ENCODE results near the gene SLC16A12. TPM values are rescaled to one million over a fixed set of nuclear protein-coding genes. Genes with fewer than 3 reads are reported as not detected.

Gene SLC16A12
- total and polyA plus RNA-seq, 10 of the 15 experiments (the other 5 are each of a cell fraction or from before 2014, with no cell fraction given): not detected

DNA sequence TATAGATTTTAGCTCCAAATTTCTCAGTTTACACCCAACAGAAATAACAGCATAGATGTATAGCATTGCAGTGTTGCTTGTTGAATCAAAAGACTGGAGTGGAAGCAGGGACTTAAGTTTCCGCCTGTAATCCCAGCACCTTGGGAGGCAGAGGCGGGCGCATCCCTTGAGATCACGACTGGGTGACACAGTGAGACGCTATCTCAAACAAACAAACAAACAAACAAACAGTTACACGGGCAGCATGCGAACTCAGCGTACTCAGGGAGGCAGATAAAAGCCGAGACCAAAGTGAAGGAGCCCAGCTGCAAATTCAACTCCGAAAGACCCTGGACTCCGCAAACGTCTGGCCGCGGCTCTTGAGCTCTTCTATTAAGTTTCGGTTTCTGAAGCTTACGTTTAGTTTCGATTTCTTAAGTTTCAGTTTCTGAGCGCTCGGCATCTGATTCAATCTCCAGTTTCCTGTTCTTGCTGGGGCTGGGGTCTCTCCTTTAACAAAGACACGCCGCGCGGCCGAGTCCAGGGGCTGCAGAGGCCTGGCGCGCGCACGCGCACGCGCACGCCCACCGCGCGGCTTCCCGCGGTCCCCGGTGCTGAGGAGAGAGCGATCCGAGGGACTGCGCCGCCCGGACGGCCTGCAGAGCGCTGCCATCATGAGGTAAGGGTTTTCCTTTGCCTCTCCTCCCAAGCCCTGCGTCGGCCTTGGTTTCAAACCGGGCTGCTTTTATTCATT is 121.1 kb downstream of the SLC16A12 start, which contains the start of gene IFIT5 (continued):
- TF ChIP-seq FOXK2 (IDR thresholded peaks at IDR 0.05): no peak
- TF ChIP-seq PAX8 (IDR thresholded peaks at IDR 0.05): no peak
- no peak for TF ChIP-seq ZNF384 (IDR thresholded peaks at IDR 0.05; ENCODE audit: borderline replicate concordance, low read depth, low read length)
- 0 out of 2 replicates have a peak, but pooled peaks have one; percentile 26 for TF ChIP-seq NRF1 (conservative IDR thresholded peaks at IDR 0.05; ENCODE audit: low read depth, low read length)
- TF ChIP-seq, protein P1, sequence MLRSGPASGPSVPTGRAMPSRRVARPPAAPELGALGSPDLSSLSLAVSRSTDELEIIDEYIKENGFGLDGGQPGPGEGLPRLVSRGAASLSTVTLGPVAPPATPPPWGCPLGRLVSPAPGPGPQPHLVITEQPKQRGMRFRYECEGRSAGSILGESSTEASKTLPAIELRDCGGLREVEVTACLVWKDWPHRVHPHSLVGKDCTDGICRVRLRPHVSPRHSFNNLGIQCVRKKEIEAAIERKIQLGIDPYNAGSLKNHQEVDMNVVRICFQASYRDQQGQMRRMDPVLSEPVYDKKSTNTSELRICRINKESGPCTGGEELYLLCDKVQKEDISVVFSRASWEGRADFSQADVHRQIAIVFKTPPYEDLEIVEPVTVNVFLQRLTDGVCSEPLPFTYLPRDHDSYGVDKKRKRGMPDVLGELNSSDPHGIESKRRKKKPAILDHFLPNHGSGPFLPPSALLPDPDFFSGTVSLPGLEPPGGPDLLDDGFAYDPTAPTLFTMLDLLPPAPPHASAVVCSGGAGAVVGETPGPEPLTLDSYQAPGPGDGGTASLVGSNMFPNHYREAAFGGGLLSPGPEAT (IDR thresholded peaks at IDR 0.05; ENCODE audit: low read depth): no peak; the same call in 1 of the 2 replicates
- TF ChIP-seq HDGF (IDR thresholded peaks at IDR 0.05): no peak
- TF ChIP-seq LARP7 (IDR thresholded peaks at IDR 0.05): peak; percentile 60; the same call in 1 of the 2 replicates
- TF ChIP-seq, protein P2, sequence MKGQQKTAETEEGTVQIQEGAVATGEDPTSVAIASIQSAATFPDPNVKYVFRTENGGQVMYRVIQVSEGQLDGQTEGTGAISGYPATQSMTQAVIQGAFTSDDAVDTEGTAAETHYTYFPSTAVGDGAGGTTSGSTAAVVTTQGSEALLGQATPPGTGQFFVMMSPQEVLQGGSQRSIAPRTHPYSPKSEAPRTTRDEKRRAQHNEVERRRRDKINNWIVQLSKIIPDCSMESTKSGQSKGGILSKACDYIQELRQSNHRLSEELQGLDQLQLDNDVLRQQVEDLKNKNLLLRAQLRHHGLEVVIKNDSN (IDR thresholded peaks at IDR 0.05; ENCODE audit: borderline replicate concordance, extremely low read length, insufficient read depth, low read depth, low read length): no peak
- TF ChIP-seq ESRRA (IDR thresholded peaks at IDR 0.05; ENCODE audit: low read length): no peak
- TF ChIP-seq, protein P3, sequence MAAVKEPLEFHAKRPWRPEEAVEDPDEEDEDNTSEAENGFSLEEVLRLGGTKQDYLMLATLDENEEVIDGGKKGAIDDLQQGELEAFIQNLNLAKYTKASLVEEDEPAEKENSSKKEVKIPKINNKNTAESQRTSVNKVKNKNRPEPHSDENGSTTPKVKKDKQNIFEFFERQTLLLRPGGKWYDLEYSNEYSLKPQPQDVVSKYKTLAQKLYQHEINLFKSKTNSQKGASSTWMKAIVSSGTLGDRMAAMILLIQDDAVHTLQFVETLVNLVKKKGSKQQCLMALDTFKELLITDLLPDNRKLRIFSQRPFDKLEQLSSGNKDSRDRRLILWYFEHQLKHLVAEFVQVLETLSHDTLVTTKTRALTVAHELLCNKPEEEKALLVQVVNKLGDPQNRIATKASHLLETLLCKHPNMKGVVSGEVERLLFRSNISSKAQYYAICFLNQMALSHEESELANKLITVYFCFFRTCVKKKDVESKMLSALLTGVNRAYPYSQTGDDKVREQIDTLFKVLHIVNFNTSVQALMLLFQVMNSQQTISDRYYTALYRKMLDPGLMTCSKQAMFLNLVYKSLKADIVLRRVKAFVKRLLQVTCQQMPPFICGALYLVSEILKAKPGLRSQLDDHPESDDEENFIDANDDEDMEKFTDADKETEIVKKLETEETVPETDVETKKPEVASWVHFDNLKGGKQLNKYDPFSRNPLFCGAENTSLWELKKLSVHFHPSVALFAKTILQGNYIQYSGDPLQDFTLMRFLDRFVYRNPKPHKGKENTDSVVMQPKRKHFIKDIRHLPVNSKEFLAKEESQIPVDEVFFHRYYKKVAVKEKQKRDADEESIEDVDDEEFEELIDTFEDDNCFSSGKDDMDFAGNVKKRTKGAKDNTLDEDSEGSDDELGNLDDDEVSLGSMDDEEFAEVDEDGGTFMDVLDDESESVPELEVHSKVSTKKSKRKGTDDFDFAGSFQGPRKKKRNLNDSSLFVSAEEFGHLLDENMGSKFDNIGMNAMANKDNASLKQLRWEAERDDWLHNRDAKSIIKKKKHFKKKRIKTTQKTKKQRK (IDR thresholded peaks at IDR 0.05; ENCODE audit: low read depth, low read length): no peak
- no peak for TF ChIP-seq CTCF (IDR thresholded peaks at IDR 0.05 in 2 of 3, conservative IDR thresholded peaks at IDR 0.05 in 1 of 3; ENCODE audit: control insufficient read depth in 2 of 3, extremely low read depth in 1 of 3, insufficient read depth in 1 of 3, low read depth in 3 of 3, low read length in 3 of 3)
- TF ChIP-seq CREM (IDR thresholded peaks at IDR 0.05; ENCODE audit: low read depth): no peak
- no peak for TF ChIP-seq STAT3 (IDR thresholded peaks at IDR 0.05; ENCODE audit: low read depth, low read length)
- no peak for TF ChIP-seq NR2C2 (IDR thresholded peaks at IDR 0.05; ENCODE audit: borderline replicate concordance, control insufficient read depth, insufficient read length, low read depth)
- no peak for TF ChIP-seq SP1 (IDR thresholded peaks at IDR 0.05; ENCODE audit: low read depth, low read length)
- no peak for TF ChIP-seq ETV6 (conservative IDR thresholded peaks at IDR 0.05 in 1 of 2, IDR thresholded peaks at IDR 0.05 in 1 of 2; ENCODE audit: borderline replicate concordance in 1 of 2, low read depth in 1 of 2)
- TF ChIP-seq TCF7 (IDR thresholded peaks at IDR 0.05; ENCODE audit: borderline replicate concordance): no peak
- TF ChIP-seq HCFC1 (IDR thresholded peaks at IDR 0.05; ENCODE audit: low read length): no peak
- no peak for TF ChIP-seq EED (IDR thresholded peaks at IDR 0.05; ENCODE audit: low read depth)
- TF ChIP-seq PKNOX1 (IDR thresholded peaks at IDR 0.05): no peak
